Activated CD4-positive, alpha-beta memory T cell treated with anti-CD3 and anti-CD28 coated beads for 36 hours (primary cell): ENCODE measurements around the gene SMIM34. TPM values are rescaled to one million over a fixed set of nuclear protein-coding genes. Genes with fewer than 3 reads are reported as not detected.

Experiments
- total RNA-seq, 2 experiments: library from RNA; stranded (reverse); gene quantifications; one replicate each; pipeline ENCODE4 v1.2.3, GENCODE V29; 2021

The SMIM34 gene
- total RNA-seq, 2 experiments from 2014 or later: not detected

Other genes with a start within 250 kb of the SMIM34 start
- gene KCNE2, start 59.9 kb downstream of the SMIM34 start, total RNA-seq: not detected
- 10 to 100 TPM; 14.5 to 15.6 TPM for gene SMIM11, start 48.4 kb downstream of the SMIM34 start, total RNA-seq
- gene KCNE1, start 88.3 kb upstream of the SMIM34 start, total RNA-seq: under 1 TPM; 0.21 to 0.31 TPM
- 1 to 10 TPM; 8.6 to 9.7 TPM for gene RCAN1, start 191.2 kb upstream of the SMIM34 start, total RNA-seq
- gene CLIC6, start 245.0 kb upstream of the SMIM34 start, total RNA-seq: under 1 TPM; 0.10 to 0.14 TPM